NCI-H1436 treated with DMSO at 0.1 percent for 48 hours (cell line): Measurements from ENCODE around the gene PIK3R1.
A peak's percentile ranks its signal among the peaks of the same experiment; 100 is the strongest.

ENCODE experiments used
- DNase-seq: peaks from one replicate; lab custom pipeline; 2025; lab: John Stamatoyannopoulos, UW

Gene PIK3R1

GRCh38 chr5:68252673-68253623, 37.4 kb downstream of the PIK3R1 start:
- DNase-seq = peak; percentile 25

GRCh38 chr5:68253624-68254585, 38.3 kb downstream of the PIK3R1 start:
- DNase-seq = no peak

GRCh38 chr5:68254810-68255209, 39.3 kb downstream of the PIK3R1 start:
- DNase-seq = no peak

- no peak for DNase-seq
Measured at GRCh38 chr5:68255305-68256120, 40.0 kb downstream of the PIK3R1 start.

GRCh38 chr5:68257210-68257609, 41.7 kb downstream of the PIK3R1 start:
- DNase-seq = no peak

- no peak for DNase-seq
Measured at GRCh38 chr5:68258531-68258930, 43.0 kb downstream of the PIK3R1 start.

GRCh38 chr5:68259700-68260099, 44.1 kb downstream of the PIK3R1 start:
- no peak for DNase-seq

- no peak for DNase-seq
Measured at GRCh38 chr5:68260467-68260866, 44.9 kb downstream of the PIK3R1 start.

GRCh38 chr5:68261169-68261568, 45.6 kb downstream of the PIK3R1 start:
- no peak for DNase-seq

- DNase-seq = no peak
Measured at GRCh38 chr5:68261569-68262065, 46.1 kb downstream of the PIK3R1 start.

- no peak for DNase-seq
Measured at GRCh38 chr5:68264024-68264956, 48.7 kb downstream of the PIK3R1 start.

GRCh38 chr5:68265347-68265746, 49.8 kb downstream of the PIK3R1 start:
- no peak for DNase-seq

GRCh38 chr5:68265822-68266395, 50.4 kb downstream of the PIK3R1 start:
- DNase-seq = no peak

- no peak for DNase-seq
Measured at GRCh38 chr5:68266457-68266856, 50.9 kb downstream of the PIK3R1 start.

- DNase-seq = no peak
Measured at GRCh38 chr5:68267066-68267465, 51.5 kb downstream of the PIK3R1 start.

GRCh38 chr5:68268101-68268851, 52.7 kb downstream of the PIK3R1 start:
- DNase-seq = no peak

GRCh38 chr5:68268852-68269130, 53.2 kb downstream of the PIK3R1 start:
- DNase-seq = no peak

GRCh38 chr5:68269820-68270219, 54.3 kb downstream of the PIK3R1 start:
- no peak for DNase-seq

- DNase-seq = no peak
Measured at GRCh38 chr5:68270399-68270975, 54.9 kb downstream of the PIK3R1 start.
